NCI-H510A treated with DMSO at 0.1 percent for 48 hours (cell line): ENCODE results near the gene SFI1.

Source experiments
- DNase-seq: peaks from one replicate; lab custom pipeline; 2025; lab: John Stamatoyannopoulos, UW

SFI1 gene

DNA sequence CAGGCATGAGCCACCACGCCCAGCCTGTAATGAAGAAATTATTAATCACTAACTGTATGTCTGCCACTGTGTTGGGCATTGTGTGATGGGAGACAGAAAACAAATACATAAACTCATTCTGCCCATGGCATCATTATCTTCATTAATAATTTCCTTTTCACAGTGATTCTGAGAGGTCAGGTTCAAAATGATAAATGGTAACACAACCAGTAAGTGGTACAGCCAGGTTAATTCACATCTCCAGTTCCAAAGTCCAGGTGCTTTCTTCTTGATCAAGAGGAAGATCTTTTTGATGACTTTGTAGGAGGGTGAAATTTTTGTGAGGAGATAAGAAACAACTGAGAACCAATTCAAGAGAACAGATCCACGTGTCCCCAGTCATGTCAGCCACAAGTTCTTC lies 98.9 kb downstream of the SFI1 start:
- no peak for DNase-seq

DNA sequence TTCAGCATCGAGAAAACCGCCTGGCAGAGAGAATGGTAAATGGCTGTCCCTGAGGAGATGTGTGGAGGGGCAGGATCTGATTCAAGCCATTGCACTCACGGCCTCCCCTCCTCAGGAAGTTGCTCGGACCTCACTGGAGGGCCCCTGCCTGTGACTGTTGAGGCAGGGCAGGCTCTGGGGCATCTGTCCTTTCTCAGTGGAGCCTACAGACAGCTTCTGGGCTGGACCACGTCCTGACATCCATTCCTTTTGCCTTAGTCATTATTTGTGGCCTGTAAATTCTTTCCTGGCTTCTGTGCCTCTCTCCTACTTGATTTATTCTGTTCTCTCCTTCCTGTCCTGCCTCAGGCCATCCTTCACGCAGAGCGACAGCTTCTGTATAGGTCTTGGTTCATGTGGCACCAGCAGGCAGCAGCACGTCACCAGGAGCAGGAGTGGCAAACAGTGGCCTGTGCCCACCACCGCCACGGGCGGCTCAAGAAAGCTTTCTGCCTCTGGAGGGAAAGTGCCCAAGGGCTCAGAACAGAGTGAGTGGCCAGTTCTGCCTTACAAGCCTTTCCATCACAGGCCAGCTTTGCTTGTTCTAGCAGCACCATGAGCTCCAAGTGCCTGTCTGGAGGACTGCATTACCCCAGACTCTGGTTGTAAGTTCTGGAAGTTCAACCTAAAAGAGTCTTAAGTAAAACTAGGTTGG lies 106.1 kb downstream of the SFI1 start:
- no peak for DNase-seq

DNA sequence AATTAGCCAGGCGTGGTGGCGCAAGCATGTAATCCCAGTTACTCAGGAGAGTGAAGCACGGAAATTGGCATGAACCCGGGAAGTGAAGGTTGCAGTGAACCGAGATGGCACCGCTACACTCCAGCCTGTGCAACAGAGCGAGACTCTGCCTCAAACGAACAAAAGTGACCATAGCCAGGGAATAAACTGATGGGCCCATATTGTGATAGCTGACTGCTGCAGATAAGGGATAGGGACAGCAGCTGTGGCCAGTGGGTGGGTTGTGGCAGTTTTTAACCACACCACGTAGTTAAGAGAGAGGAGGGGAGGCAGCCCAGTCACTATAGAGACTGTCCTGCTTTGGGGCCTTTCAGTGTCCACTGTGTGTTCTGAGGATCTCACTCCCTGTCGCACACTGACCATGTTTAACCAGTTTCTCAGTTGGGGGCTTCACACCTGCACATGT lies 106.8 kb downstream of the SFI1 start:
- DNase-seq, result no peak

DNA sequence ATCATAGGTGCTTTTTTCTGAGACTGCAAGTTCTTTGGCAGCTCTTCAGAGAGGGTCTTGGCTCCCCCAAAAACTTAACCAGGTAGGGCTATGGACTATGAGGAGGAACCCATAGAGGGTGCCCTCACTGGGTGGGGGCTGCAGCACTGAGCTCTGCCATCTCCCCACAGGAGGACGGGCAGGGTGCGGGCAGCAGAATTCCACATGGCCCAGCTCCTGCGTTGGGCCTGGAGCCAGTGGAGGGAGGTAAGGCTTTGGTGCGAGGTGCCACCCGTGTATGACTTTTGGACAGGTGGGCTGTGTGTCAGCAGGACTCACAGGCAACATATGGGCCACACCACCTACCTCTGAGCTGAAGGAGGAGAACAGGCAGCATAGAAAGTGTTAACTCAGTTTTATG lies 107.2 kb downstream of the SFI1 start:
- DNase-seq, result no peak

DNA sequence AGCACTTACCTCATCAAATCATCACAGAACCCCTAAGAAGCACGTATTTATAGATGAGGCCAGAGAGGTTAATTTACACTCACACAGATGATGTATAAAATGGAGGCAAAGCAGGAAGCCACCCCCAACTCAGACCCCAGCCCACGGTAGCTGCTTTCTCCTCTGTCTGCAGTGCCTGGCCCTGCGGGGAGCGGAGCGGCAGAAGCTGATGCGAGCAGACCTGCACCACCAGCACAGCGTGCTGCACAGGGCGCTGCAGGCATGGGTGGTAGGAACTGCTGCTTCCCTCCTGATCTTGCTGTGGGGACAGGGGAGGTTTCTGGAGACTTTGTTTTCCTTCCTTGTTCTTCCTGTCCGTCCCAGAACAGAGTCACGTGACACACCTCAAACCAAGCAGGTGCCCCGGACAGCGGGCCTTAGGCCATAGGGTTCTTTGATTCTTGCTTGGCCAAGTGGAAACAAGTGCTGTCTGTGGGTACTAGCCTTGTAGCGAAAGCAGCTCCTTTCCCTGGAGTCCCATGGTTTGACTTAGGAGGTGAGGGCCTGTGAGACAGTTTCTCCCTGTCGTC lies 107.9 kb downstream of the SFI1 start:
- DNase-seq, result no peak

DNA sequence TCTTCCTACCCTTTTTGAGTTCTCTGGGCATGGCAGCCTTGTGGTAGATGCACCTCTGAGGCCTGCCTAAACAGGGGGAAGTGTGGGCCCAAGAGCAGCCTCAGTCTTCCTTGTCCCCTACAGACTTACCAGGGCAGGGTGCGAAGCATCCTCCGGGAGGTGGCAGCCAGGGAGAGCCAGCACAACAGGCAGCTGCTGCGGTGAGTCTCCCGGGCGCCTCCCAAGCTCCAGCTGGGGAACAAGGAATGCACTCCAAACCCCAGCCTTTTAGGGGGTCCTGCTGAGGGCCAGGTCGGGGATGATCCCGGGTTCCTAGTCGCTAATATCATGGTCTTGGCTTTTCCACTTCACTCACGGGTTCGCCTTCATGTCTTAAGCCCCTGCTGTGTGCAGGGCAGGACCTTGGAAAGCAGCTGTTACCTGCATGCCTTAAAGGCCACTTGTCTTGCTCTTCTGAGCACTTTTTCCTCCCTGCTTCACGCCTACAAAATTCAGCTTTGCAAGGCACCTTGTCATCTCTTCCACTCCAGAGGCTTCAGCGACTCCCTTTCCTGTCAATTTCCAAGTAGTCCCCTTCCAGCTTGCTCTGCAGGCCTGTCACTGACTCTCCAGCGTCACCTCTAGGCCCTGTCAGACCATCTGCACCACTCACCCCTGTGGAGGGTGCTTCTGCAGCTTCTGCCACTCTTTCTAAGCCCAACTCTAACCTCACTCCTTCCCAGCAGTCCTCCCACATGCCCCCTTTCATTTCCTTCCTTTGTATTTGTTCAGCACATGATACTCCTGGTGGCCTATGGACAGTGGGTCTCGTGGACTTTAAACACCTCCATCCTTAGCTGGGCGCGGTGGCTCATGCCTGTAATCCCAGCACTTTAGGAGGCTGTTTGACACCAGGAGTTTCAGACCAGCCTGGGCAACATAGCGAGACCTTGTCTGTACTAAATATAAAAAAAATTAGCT lies 108.7 kb downstream of the SFI1 start:
- DNase-seq, result no peak

DNA sequence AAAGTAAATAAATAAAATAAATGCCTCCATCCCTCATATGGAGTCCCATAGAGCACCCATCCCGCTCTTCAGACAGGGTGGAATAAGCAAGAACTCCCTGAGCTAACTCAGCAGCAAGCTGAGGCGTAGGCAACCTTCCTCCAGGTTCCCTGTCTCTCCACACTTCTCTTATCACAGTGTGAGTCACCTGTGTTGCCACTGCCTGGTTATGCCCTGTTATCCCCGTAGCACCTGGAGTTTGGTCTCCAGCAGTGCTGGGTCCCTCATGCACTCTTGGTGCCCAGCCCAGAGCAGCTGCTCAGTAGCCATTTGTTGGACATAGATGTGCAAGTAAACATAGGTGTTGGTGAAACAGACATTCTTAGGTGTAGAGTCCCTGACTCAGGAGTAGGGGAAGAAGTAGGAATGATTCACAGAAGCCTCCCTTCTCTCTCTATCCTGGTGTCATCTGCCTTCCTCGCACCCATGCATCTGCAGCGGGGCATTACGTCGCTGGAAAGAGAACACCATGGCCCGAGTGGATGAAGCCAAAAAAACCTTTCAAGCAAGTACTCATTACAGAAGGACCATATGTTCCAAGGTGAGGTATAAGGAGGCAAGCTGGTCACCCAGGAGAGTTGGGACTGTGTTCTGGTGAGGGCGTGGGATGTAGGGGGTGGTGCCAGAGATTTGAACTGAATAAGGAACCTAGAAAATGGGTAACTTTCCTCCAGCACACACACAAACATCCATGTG lies 109.7 kb downstream of the SFI1 start:
- no peak for DNase-seq

DNA sequence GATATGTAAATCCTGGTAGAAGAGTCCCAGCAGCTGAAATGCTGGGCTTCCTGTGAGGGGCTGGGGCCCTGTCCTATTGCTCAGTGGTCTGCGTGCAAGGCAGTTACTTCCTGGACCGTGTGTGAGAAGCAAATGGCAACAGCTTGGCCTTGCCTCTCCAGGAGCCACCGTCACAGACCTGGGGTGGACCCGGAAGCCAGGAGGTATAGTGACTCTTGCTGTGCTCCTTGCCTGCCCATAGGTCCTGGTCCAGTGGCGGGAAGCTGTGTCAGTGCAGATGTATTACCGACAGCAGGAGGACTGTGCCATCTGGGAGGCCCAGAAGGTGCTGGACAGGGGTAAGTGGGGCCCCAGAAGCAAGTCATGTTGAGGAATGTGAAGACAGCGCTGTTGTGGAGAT lies 111.4 kb downstream of the SFI1 start:
- no peak for DNase-seq

DNA sequence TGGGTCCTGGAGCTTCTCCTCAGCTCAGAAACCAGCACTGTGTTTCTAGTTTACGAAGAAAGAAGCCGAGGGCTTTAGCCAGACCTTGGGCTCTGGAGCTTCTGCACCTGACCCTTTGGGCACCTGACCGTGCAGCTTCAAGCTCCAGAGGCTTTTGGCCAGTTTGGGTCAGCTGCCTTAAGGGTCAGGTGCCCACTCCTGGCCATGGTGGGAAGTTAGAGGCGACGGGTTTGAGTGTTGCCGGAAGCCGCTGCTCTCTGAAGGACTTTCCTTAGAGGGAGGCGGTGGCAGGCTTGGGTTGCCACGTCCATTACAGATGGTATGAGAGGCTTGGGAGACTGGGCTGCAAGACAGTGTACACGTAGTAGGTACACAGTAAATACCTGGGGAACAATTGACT lies 113.4 kb downstream of the SFI1 start:
- DNase-seq, result no peak

DNA sequence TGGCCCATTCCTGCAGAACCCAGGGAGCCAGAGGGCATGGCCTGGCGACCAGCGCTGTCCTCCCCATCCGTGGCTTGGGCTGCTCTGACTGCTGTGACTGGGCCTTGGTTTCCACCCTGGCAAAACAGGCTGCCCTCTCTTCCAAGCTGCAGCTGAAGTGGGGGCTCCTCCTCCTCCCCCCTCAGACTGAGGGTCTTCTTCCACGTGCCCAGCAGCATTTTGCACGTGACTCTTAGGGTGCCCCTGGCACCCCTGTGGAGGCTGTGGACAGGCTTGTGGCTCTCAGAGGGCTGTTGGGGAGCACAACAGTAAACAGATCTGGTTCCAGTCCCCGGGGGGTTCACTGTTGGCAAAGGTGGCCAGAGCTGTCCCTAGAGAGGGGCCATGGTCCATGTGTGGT lies 114.3 kb downstream of the SFI1 start:
- DNase-seq, result no peak

DNA sequence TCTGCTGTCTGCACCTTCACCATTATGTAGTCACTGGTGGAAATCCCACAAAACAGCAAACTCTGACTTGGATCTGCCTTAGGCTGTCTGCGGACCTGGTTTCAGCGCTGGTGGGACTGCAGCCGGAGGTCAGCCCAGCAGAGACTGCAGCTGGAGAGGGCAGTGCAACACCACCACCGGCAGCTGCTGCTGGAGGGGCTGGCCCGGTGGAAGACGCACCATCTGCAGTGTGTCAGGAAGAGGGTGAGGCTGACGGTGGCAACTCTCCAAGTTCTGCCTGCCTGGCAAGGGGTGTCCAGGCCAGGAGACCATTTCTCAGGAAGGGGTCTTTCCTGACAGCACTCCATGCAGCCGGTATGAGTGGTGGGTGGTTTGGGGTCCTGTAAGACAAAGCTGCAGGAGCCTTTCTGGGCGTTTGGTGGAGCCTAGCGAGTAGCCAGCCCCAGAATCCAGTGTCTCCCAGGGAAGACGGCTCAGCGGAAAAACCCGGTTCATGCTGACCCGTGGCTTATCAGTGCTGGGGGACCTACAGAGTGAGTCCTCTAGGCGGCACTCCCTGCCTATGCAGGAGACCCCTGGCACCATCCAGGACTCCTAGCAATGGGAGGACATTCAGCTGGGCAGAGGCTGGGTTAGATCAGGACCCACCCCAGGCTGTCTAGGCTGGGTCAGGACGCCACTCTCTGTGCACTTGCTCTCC lies 114.9 kb downstream of the SFI1 start:
- DNase-seq, result no peak

DNA sequence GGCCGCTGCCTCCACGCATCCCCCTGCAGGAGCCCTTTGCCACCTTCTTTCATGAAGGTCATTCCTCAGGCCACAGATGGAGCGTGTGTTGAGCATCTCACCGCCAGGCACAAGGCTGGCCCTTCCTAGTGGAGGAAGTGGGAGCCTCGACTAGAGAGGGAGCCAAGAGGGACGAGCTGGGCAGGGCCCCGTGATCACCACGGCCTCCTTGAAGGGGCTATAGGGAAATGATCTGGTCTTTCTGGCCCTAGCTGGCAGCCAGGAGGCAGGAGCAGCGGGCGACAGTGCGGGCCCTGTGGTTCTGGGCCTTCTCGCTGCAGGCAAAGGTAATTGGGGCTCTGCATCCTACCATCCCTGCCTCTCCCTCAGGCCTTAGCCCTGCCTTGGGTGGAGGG lies 116.6 kb downstream of the SFI1 start:
- no peak for DNase-seq

DNA sequence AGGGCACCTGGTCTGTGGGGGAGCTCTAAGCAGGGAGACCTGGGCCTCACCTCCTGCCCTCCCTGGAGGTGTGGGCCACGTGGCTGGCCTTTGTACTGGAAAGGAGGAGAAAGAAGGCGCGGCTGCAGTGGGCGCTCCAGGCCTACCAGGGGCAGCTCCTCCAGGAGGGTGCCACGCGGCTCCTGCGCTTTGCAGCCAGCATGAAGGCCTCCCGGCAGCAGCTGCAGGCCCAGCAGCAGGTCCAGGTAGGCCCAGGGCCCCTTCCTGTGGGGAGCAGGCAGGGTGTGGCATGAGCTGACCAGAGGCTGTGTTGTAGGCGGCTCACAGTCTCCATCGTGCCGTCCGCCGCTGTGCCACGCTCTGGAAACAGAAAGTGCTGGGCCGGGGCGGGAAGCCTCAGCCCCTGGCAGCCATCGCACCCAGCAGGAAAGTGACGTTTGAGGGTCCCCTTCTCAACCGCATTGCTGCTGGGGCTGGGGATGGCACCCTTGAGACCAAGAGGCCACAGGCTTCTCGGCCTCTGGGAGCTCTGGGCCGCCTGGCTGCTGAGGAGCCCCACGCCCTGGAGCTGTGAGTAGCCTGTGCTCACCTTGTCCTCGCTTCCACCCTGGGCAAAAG lies 117.1 kb downstream of the SFI1 start:
- no peak for DNase-seq

DNA sequence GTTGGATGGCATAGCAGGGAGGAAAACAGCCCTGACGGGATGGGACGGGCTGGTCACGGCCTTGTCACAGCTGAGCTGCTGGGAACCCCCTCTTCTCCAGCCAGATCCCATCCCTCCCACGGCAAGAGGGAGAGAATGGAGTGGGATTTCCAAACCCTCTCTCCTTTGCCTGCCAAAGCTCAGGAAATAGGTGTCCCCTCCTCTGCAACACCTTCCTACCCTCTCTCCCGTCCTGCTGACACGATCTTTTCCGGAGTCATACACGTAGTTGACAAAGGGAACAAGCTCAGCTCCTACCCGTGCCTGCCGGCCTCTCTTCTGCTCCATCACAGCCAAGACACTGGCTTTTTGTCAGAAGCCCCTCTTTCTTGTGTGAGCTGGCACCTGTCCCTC lies 117.6 kb downstream of the SFI1 start:
- DNase-seq, result no peak

DNA sequence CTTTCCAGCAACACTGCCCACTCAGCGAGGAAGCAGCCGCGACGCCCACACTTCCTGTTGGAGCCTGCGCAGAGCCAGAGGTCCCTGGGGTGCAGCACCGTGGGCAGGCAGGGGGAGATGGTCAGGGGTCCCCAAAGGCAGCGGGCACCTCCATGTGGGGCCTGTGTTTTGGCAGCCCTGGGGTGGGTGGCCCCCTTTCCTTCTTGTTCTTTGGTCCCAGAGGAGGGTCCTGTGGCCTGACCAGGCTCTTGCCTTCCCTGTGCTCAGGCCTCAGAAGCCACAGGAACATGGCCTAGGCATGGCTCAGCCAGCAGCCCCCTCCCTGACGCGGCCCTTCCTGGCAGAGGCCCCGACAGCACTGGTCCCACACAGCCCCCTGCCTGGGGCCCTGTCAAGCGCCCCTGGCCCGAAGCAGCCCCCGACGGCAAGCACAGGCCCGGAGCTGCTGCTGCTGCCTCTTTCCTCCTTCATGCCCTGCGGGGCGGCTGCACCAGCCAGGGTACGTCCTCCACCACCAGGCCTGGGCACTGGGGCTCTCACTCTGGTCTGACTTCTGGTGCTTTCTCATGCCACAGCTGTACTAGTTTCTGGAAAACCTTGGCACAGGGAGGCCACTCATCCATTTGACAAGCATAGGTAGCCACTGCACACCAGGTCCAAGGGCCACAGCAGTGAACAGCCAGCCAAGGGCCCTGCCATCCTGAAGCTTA lies 118.6 kb downstream of the SFI1 start:
- no peak for DNase-seq

DNA sequence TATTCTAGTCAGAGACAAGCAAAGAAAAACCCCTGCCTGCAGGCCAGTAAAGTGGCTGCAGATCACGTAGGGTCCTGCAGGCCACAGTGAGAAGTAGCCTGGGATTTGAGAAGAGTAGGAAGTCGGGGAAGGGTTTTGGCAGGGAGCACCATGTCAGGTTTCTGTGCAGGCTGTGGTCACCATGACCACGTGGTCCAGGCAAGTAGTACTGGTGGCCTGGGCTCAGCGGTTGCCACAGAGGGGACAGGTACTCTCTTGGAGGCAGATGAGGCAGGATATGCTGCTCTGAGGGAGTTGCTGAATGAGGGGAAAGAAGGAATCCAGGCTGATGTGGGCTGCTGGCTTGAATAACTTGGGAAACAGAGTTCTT lies 119.1 kb downstream of the SFI1 start:
- DNase-seq, result no peak

DNA sequence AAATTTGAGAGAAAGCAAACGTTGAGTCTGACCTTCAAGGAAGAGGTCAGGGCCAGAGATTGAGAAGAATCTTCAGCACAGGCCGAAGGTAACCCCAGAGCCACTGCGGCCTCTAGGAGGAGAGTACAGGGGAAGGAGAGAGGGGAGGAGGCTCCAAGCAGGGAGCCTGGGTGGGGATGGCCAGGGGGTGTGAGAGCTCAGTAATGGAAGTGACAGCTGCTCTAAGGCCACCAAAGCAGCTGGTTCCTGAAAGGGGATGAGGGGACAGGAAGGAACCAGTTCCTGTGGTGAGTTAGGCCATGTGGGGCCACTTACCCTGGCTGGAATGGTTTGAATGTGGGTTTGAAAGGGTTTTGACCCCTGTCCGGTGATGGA lies 119.6 kb downstream of the SFI1 start:
- DNase-seq, result no peak

DNA sequence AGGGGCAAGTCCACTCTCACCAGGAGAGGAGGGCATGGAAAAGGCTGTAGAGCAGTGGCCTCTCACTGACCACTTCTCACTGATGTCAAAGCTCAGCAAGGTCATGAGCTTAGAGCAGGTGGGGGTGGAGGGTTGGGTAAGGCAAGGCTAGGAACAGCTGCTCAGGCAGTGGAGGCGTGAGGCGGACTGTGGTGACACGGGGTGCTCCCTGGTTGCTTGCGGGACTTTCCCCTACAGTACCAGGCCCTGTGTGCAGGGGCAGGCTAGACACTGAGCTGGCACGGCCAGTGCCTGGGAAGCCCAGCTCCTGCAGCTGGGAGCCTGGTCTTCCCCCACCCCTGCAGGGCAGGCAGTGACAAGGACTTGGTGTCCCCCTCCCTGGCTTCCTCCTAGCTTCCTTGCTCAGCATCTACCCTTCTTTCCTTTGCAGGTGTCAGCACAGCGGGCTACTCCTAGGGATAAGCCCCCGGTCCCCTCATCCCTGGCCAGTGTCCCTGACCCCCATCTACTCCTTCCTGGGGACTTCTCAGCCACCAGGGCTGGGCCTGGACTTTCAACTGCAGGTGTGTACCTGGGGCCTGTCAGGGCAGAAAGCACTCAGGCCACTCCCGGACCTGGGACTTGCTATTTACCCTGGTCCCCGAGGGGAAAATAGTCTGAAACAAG lies 120.1 kb downstream of the SFI1 start:
- no peak for DNase-seq

DNA sequence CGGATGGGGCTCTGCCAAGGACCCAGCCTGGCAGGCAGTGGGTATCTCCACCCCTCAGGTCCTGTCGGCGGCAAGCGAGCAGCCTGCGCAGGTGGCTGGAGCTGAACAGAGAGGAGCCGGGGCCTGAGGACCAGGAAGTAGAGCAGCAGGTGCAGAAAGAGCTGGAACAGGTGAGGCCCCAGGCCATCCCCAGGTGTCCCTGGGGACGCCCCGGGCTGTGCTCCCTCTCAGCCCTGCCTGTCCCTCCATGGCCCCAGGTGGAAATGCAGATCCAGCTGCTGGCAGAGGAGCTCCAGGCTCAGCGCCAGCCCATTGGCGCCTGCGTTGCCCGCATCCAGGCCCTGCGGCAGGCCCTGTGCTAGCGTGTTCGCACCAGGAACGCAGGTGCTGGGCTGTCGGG lies 121.7 kb downstream of the SFI1 start:
- DNase-seq, result peak; percentile 46

DNA sequence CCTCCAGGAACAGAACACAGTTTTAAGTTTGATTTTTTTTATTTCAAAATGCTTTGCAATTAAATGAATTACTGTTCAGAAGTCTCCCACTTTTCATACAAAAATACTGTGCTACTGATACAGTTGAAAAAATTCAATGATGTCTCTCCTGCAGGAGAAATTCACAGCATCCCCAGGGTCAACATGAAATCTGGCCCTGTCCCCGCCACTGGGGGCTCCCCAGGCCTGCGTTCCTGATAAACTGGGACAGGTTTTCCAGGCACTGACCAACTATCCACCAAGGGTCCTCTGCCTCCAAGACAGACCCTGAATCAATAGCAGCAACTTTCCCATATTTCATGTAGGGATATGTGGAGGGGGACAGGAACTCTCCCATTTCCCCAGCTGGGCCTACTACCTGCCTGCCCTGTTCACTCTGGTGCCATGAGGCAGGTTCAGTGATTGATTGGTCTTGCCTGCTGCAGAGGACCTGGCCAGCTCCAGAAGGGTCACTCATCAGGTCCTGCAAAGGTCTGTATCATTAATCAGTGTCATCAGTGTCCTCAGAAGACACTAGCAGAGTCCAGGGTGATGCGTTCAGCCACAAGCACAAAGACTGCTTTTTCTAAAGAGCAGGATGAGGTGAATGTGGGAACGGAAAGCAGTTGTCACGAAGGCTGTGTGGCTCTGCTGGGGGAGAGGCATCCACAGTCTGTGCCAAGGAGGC lies 122.3 kb downstream of the SFI1 start:
- no peak for DNase-seq
